Occipital lobe (tissue), 2 donors: ENCODE data around the gene TFAP2E. TPM values are rescaled to one million over a fixed set of nuclear protein-coding genes. Genes with fewer than 3 reads are reported as not detected.
A peak's percentile ranks its signal among the peaks of the same experiment; 100 is the strongest.

ENCODE experiments used
- DNase-seq: peaks from one replicate; lab custom pipeline; 2025; lab: John Stamatoyannopoulos, UW
- total RNA-seq: library from RNA; depleted of rRNA; stranded (reverse); fragments of >200 nt; gene quantifications from one replicate; pipeline ENCODE4 v1.2.3, GENCODE V29; 2014

Gene TFAP2E
- total RNA-seq, 1 donor from 2014 or later = 0.62 TPM

DNA sequence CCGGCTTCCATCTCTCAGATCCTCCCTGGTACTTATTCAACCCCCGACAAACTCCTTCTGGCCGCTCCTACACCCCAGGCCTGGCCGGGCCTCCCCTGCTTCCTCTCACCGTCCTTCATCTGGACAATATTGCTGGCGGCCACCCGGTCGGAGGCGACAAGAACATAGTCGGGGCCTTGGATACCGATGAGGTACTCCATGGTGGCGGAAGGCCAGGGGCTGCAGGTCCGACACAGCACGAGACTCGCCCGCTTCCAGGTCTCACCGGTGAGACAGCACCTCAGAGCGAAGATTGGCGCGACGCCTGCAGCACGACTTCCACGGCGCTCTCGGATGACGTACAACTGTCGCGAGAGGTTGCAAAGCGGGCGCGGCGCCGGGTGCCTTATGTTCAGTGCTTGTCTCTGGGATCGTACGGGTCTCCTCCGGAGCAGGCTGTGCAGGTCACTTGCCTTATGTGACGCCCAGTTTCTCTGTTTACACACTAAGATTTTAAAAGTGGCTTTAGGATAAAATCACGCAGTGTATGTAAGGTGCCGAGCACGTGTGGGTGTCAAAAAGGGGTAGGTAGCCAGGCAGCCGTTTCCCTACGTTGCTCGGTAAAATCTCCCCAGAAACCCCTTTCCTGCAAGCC, 68.2 kb downstream of the TFAP2E start, which contains the start of gene PSMB2:
Gene PSMB2 (minus strand): TSS at position 294 of the 634 bp plus-strand sequence. CDS start 94 bp downstream, at position 200.
- DNase-seq = peak; percentile 86

DNA sequence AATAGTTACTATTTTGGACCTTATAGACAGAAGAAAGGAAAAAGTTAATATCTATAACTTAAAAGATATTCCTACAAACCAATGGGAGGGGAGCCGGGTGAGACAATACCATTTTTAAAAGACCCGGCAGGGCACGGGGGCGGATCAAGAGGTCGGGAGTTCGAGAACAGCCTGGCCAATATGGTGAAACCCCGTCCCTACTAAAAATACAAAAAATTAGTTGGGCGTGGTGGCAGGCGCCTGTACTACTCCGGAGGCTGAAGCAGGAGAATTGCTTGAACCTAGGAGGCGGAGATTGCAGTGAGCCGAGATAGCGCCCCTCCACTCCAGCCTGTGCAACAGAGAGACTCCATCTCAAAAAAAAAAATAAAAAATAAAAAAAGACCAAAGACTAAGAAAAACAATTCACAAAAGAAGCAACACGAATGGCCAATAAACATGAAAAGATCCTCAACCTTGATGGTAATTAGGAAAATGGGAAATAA, 69.4 kb downstream of the TFAP2E start:
- DNase-seq = no peak

- DNase-seq = no peak
Observed at GRCh38 chr1:35644204-35644603, 71.1 kb downstream of the TFAP2E start.

Other genes starting within 250 kb of the TFAP2E start
- gene KIAA0319L, start 15.9 kb upstream of the TFAP2E start, total RNA-seq = 37.4 TPM
- 59.7 TPM for gene NCDN, start 15.5 kb upstream of the TFAP2E start, total RNA-seq
- 17.8 TPM for gene PSMB2, start 68.2 kb downstream of the TFAP2E start, total RNA-seq
- gene C1orf216, start 145.6 kb downstream of the TFAP2E start, total RNA-seq = 73.0 TPM
- gene CLSPN, start 196.7 kb downstream of the TFAP2E start, total RNA-seq = 10.9 TPM
- gene AGO4, start 234.7 kb downstream of the TFAP2E start, total RNA-seq = 102 TPM